IPS-18a (cell line): ENCODE measurements around the gene CHRNB1.

Experiments
- H3K27ac ChIP-seq: one replicate; pipeline ENCODE4 v1.5.1; 2013; ENCODE audit warnings: low read length
- H3K27me3 ChIP-seq: one replicate; pipeline ENCODE4 v1.6.1; 2013; ENCODE audit warnings: mild to moderate bottlenecking, low read length; ENCODE audit not compliant: control insufficient read depth, insufficient read depth
- H3K36me3 ChIP-seq: one replicate; pipeline ENCODE4 v1.6.1; 2013; ENCODE audit warnings: low read depth, low read length; ENCODE audit not compliant: control insufficient read depth
- H3K4me1 ChIP-seq: one replicate; pipeline ENCODE4 v1.6.1; 2013; ENCODE audit warnings: low read depth, low read length; ENCODE audit not compliant: control insufficient read depth
- H3K4me3 ChIP-seq: one replicate; pipeline ENCODE4 v1.5.1; 2013; ENCODE audit warnings: low read length
- H3K9ac ChIP-seq: one replicate; pipeline ENCODE4 v1.6.1; 2013; ENCODE audit warnings: mild to moderate bottlenecking, low read length, moderate library complexity
- H3K9me3 ChIP-seq: one replicate; pipeline ENCODE4 v1.6.1; 2013; ENCODE audit warnings: low read depth, low read length; ENCODE audit not compliant: control insufficient read depth

CHRNB1 gene

GRCh38 chr17:7444682-7445618, at the start of gene CHRNB1:
CHRNB1 (plus strand) TSS chr17:7445061; CDS start chr17:7445128, 67 bp downstream.
- Histone ChIP-seq H3K9me3 (no peaks in the 10 kb centered on the region), H3K36me3 (no peaks in the 10 kb centered on the region), H3K4me3 (peak within 1 kb of the TSS; percentile 67), H3K27me3 (peaks cover 29% of the 10 kb centered on the region), H3K4me1 (peaks cover 13% of the 10 kb centered on the region), H3K27ac (no peak within 1 kb of the TSS), H3K9ac (peak within 1 kb of the TSS; percentile 14)

- Histone ChIP-seq H3K27ac (no peak overlapping the region), H3K9me3 (no peaks in the 10 kb centered on the region), H3K36me3 (peaks cover 3% of the 10 kb centered on the region), H3K4me3 (no peak overlapping the region), H3K9ac (no peak overlapping the region), H3K4me1 (no peaks in the 10 kb centered on the region), H3K27me3 (no peaks in the 10 kb centered on the region)
Observed at GRCh38 chr17:7396147-7396546, 48.7 kb upstream of the CHRNB1 start.

GRCh38 chr17:7398612-7399011, 46.2 kb upstream of the CHRNB1 start:
- Histone ChIP-seq H3K36me3 (no peaks in the 10 kb centered on the region), H3K9ac (no peak overlapping the region), H3K4me1 (peaks cover 7% of the 10 kb centered on the region), H3K27ac (no peak overlapping the region), H3K9me3 (no peaks in the 10 kb centered on the region), H3K27me3 (no peaks in the 10 kb centered on the region), H3K4me3 (no peak overlapping the region)

- Histone ChIP-seq H3K4me3 (peak overlapping the region; percentile 88), H3K9me3 (no peaks in the 10 kb centered on the region), H3K4me1 (peaks cover 23% of the 10 kb centered on the region), H3K9ac (peak overlapping the region; percentile 72), H3K36me3 (no peaks in the 10 kb centered on the region), H3K27ac (no peak overlapping the region), H3K27me3 (no peaks in the 10 kb centered on the region)
Observed at GRCh38 chr17:7403043-7403726, 41.7 kb upstream of the CHRNB1 start.

- Histone ChIP-seq H3K9ac (peak overlapping the region; percentile 72), H3K4me1 (peaks cover 23% of the 10 kb centered on the region), H3K4me3 (peak overlapping the region; percentile 88), H3K36me3 (no peaks in the 10 kb centered on the region), H3K27me3 (no peaks in the 10 kb centered on the region), H3K9me3 (no peaks in the 10 kb centered on the region), H3K27ac (peak overlapping the region; percentile 43)
Observed at GRCh38 chr17:7403727-7403976, 41.2 kb upstream of the CHRNB1 start.

GRCh38 chr17:7403977-7404736, 40.7 kb upstream of the CHRNB1 start, which contains the start of gene TMEM256:
TMEM256 (minus strand) TSS chr17:7404097; CDS start chr17:7404084, 13 bp downstream.
- Histone ChIP-seq H3K27me3 (no peaks in the 10 kb centered on the region), H3K9me3 (no peaks in the 10 kb centered on the region), H3K9ac (peak within 1 kb of the TSS; percentile 72), H3K36me3 (peaks cover 5% of the 10 kb centered on the region), H3K27ac (peak within 1 kb of the TSS; percentile 43), H3K4me3 (peak within 1 kb of the TSS; percentile 88), H3K4me1 (peaks cover 23% of the 10 kb centered on the region)

- Histone ChIP-seq H3K27ac (no peak overlapping the region), H3K27me3 (no peaks in the 10 kb centered on the region), H3K4me3 (peak overlapping the region; percentile 87), H3K9me3 (no peaks in the 10 kb centered on the region), H3K36me3 (peaks cover 12% of the 10 kb centered on the region), H3K9ac (peak overlapping the region; percentile 47), H3K4me1 (peaks cover 23% of the 10 kb centered on the region)
Observed at GRCh38 chr17:7404737-7405349, 40.0 kb upstream of the CHRNB1 start.

GRCh38 chr17:7405350-7406234, 39.3 kb upstream of the CHRNB1 start:
- no peaks in the 10 kb centered on the region for H3K9me3 ChIP-seq
- H3K4me1 ChIP-seq: peaks cover 23% of the 10 kb centered on the region
- H3K27ac ChIP-seq: no peak overlapping the region
- H3K4me3 ChIP-seq: peak overlapping the region; percentile 87
- no peaks in the 10 kb centered on the region for H3K27me3 ChIP-seq
- peak overlapping the region; percentile 47 for H3K9ac ChIP-seq
- peaks cover 19% of the 10 kb centered on the region for H3K36me3 ChIP-seq

GRCh38 chr17:7406235-7406825, 38.5 kb upstream of the CHRNB1 start:
- no peak overlapping the region for H3K27ac ChIP-seq
- no peaks in the 10 kb centered on the region for H3K9me3 ChIP-seq
- H3K36me3 ChIP-seq: peaks cover 19% of the 10 kb centered on the region
- no peaks in the 10 kb centered on the region for H3K27me3 ChIP-seq
- peak overlapping the region; percentile 87 for H3K4me3 ChIP-seq
- H3K9ac ChIP-seq: peak overlapping the region; percentile 47
- H3K4me1 ChIP-seq: peaks cover 23% of the 10 kb centered on the region

GRCh38 chr17:7407082-7407481, 37.8 kb upstream of the CHRNB1 start:
- H3K27me3 ChIP-seq: no peaks in the 10 kb centered on the region
- H3K4me1 ChIP-seq: peaks cover 23% of the 10 kb centered on the region
- no peak overlapping the region for H3K9ac ChIP-seq
- H3K27ac ChIP-seq: no peak overlapping the region
- H3K36me3 ChIP-seq: peaks cover 19% of the 10 kb centered on the region
- H3K9me3 ChIP-seq: no peaks in the 10 kb centered on the region
- H3K4me3 ChIP-seq: no peak overlapping the region
